ENCODE data around the gene PPFIA4.
A peak's percentile ranks its signal among the peaks of the same experiment; 100 is the strongest.

PPFIA4 gene

GRCh38 chr1:203041351-203041932 lies 15.2 kb downstream of the PPFIA4 start:
- DNase-seq, result no peak

GRCh38 chr1:203043830-203044545 lies 17.7 kb downstream of the PPFIA4 start:
- DNase-seq, result no peak

GRCh38 chr1:203044546-203045250 lies 18.4 kb downstream of the PPFIA4 start:
- no peak for DNase-seq

GRCh38 chr1:203045336-203045735 lies 19.0 kb downstream of the PPFIA4 start:
- no peak for DNase-seq

GRCh38 chr1:203045821-203046594 lies 19.7 kb downstream of the PPFIA4 start:
- no peak for DNase-seq

GRCh38 chr1:203046984-203047630 lies 20.8 kb downstream of the PPFIA4 start:
- DNase-seq, result no peak

GRCh38 chr1:203048086-203048485 lies 21.8 kb downstream of the PPFIA4 start:
- no peak for DNase-seq

GRCh38 chr1:203048555-203049051 lies 22.3 kb downstream of the PPFIA4 start:
- DNase-seq, result no peak

- DNase-seq, result no peak
These were observed 22.8 kb downstream of the PPFIA4 start for GRCh38 chr1:203049077-203049476.

GRCh38 chr1:203049576-203050180 lies 23.4 kb downstream of the PPFIA4 start:
- no peak for DNase-seq

- DNase-seq, result no peak
These were observed 24.5 kb downstream of the PPFIA4 start for GRCh38 chr1:203050826-203051225.

- DNase-seq, result peak; percentile 82
These were observed 25.6 kb downstream of the PPFIA4 start for GRCh38 chr1:203051841-203052324.

GRCh38 chr1:203052601-203053000 lies 26.3 kb downstream of the PPFIA4 start:
- no peak for DNase-seq

GRCh38 chr1:203054184-203054583 lies 27.9 kb downstream of the PPFIA4 start:
- DNase-seq, result no peak

GRCh38 chr1:203054642-203055041 lies 28.4 kb downstream of the PPFIA4 start:
- no peak for DNase-seq

GRCh38 chr1:203055161-203055799 lies 29.0 kb downstream of the PPFIA4 start:
- no peak for DNase-seq

- DNase-seq, result no peak
These were observed 29.7 kb downstream of the PPFIA4 start for GRCh38 chr1:203056012-203056411.

- DNase-seq, result no peak
These were observed 30.2 kb downstream of the PPFIA4 start for GRCh38 chr1:203056516-203056915.

GRCh38 chr1:203057911-203058675 lies 31.8 kb downstream of the PPFIA4 start:
- peak; percentile 54 for DNase-seq

- no peak for DNase-seq
These were observed 32.3 kb downstream of the PPFIA4 start for GRCh38 chr1:203058676-203058935.

- no peak for DNase-seq
These were observed 33.2 kb downstream of the PPFIA4 start for GRCh38 chr1:203059485-203059884.

Measured in right forelimb (tissue), 1 donor.